ENCODE results near the gene CRIM1.
A peak's percentile ranks its signal among the peaks of the same experiment; 100 is the strongest.
"Not testable (repeated sequence)": the region's sequence is repeated elsewhere in the genome, so short reads cannot be mapped to it uniquely, and the experiment has no call there.

Gene CRIM1

GRCh38 chr2:36351736-36352349 is 3.7 kb upstream of the CRIM1 start:
- no peak for DNase-seq

GRCh38 chr2:36352701-36353100 is 2.9 kb upstream of the CRIM1 start:
- no peak for DNase-seq

- DNase-seq, result no peak
Measured at GRCh38 chr2:36354811-36355150, 797 bp upstream of the CRIM1 start.

GRCh38 chr2:36355890-36356297 is 316 bp downstream of the CRIM1 start:
- DNase-seq, result no peak

DNA sequence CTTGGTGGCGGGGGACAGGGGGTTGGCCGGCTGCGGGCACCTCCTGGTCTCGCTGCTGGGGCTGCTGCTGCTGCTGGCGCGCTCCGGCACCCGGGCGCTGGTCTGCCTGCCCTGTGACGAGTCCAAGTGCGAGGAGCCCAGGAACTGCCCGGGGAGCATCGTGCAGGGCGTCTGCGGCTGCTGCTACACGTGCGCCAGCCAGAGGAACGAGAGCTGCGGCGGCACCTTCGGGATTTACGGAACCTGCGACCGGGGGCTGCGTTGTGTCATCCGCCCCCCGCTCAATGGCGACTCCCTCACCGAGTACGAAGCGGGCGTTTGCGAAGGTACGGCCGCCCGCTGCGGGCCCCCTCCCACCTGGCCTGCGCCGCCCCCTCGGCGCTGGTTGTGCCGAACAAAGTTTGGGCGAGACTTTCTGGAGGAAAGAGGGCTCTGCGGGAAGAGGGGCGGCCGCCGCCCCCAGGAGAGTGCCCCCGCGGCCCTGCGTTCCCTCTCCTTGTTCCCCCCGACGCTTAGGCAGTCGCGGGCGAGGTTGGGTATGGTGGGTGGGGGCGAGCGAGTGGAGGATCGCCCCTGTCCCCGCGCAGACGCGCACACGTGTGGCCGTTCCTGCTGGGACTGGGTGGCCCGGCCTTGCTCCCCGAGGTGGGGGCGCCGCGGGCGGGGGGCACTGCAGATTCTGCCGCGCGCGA is 866 bp downstream of the CRIM1 start:
- DNase-seq, result peak; percentile 15

- no peak for DNase-seq
Measured at GRCh38 chr2:36356990-36357846, 1.6 kb downstream of the CRIM1 start.

DNA sequence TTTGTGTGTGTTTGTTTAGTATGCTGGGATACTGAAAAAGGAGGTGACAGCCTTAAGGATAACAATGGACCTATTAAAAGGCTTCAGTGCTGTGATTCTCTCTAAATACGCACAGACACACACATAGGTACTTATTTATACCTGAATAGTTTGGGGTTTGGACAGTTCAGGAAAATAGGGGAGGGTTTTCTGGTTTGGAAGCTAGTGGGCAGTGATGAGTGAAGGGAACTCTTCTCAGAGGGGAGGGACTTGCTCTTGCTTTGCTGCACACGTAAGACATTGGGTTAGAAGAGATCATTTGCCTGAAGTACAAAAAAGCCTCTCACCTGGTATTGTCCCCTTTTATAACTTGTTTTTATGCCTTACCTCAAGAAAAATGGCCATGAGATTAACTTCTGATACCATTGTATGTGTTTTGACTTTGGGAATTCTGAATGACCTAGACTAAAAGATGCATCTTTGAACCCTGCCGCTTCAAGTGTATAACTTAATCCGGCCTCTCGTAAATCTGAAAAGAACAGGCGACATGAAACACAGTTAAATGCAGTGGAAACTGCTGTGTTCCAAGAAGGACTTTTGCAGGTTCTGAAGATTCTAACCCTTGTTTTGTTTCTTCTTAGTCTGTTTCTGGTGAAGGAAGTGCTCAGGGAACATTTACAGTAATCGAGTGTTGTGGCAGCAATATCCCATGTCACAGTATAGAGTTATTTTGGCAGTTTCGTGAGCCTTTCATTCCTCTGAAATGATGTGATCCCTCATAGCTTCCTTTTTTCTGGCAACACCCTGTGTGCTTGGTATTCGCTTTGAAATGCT is 2.5 kb downstream of the CRIM1 start:
- no peak for DNase-seq

GRCh38 chr2:36359067-36359466 is 3.5 kb downstream of the CRIM1 start:
- DNase-seq, result no peak

GRCh38 chr2:36360063-36360462 is 4.5 kb downstream of the CRIM1 start:
- no peak for DNase-seq

DNA sequence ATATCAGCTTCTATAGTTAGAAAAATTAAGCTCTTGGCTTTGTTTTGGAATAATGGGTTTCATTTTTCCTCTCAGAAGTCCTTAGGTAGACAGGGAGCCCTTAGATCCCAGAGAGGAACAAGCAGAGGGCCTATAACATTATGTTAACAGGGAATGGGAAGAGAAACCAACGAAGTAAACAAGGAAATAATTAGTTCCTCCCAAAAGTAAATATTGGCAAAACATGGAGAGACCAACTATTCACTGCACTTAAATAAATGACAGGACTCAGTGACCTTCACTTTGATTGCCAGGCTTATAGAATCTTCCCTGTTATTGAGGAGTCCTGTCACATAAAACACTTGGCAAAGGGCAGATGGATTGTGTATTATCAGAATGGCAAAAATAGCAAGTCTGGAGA is 5.3 kb downstream of the CRIM1 start:
- DNase-seq, result no peak

GRCh38 chr2:36361396-36361795 is 5.8 kb downstream of the CRIM1 start:
- DNase-seq, result no peak

DNA sequence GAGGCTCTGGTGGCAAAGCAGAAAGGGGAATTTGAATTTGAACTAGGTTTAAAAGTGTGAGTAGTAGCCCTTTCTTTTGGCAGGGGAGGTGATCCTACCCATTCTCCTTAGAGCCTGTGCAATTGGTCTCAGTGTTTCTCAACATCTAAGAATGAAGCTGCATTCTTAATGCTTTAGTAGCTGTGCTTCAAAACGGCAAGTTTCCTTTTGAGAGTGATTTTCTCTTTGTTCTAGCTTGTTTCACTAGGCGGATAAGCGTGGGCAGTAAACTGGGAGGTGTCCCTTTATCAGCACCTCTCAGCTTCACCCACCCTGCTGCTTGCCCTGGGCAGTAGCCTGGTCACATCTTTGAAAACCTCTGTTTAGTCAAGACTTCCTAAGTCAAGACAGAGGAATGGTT is 6.7 kb downstream of the CRIM1 start:
- no peak for DNase-seq

DNA sequence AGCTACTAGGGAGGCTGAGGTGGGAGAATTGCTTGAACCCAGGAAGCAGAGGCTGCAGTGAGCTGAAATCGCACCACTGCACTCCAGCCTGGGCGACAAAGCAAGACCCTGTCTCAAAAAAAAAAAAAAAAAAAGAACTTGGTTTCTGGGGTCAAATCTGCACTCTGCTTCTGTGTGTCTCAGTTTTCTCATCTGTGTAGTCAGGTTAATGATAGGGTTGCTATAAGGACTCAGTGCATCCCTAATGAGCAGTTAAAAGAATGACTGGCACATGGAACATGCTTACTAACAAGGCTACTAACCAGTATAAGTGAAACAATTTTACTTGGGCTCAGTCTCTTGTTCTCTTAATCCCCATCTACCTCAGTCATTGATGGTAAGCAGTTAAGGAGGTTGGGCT is 7.5 kb downstream of the CRIM1 start:
- not testable (repeated sequence) for DNase-seq

GRCh38 chr2:36366491-36367120 is 11.0 kb downstream of the CRIM1 start:
- no peak for DNase-seq

DNA sequence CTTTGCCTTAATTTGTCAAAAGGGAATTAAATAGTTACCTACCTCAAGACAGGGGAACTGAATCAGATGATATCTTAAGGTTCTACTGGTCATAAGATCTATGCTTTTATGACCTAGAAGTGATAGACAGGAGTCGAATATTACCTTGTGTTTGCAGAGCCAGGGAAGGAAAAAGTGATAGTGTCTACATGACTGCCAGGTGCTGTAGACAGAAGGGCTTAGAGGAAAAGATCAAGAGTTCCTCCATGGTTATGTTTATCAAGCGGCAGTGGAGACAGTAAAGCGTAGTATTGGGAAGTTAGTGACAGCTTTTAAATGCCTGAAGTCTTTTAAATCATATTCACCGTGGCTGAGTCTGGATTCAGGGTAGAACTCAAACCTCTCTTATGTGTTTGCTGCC is 11.9 kb downstream of the CRIM1 start:
- DNase-seq, result no peak

GRCh38 chr2:36367895-36368353 is 12.3 kb downstream of the CRIM1 start:
- DNase-seq, result no peak

GRCh38 chr2:36368438-36368837 is 12.9 kb downstream of the CRIM1 start:
- no peak for DNase-seq

GRCh38 chr2:36369163-36369562 is 13.6 kb downstream of the CRIM1 start:
- DNase-seq, result no peak

DNA sequence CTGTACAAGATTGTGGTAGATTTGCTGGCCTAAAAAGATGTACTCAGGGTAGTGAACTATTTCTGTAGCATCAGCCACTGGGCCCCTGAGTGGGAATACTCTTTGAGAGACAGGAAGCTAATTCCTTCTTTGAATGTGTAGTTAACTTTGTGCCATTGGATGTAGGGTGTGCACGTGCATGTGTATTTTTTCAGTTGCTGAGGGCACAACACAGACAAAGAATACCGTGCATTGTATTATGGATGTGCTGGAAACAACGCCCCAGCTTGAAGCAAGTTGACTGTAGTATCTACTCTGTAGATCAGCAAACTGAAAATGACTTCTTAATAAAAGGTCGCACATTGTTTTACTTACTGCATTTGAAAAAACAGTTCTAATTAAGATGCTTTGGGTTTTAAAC is 14.1 kb downstream of the CRIM1 start:
- no peak for DNase-seq

DNA sequence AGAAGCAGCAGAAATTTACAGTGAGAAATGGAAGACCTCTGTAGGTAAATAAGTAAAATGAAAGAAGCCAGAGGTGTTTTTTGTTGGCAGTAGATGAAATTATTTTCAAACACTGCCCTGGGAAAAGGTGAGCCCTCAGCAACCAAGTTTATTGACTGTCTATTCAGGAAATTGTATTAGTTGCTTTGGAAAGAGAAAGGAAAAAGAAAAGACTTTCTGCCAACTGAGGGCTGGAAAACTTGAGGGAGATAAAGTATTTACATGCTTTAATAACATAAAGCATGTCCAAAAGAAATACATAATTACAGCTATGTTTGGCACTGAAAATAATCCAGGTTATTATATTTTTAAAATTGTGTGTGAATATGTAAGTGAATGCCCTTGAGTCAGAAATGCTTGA is 14.7 kb downstream of the CRIM1 start:
- DNase-seq, result no peak

DNA sequence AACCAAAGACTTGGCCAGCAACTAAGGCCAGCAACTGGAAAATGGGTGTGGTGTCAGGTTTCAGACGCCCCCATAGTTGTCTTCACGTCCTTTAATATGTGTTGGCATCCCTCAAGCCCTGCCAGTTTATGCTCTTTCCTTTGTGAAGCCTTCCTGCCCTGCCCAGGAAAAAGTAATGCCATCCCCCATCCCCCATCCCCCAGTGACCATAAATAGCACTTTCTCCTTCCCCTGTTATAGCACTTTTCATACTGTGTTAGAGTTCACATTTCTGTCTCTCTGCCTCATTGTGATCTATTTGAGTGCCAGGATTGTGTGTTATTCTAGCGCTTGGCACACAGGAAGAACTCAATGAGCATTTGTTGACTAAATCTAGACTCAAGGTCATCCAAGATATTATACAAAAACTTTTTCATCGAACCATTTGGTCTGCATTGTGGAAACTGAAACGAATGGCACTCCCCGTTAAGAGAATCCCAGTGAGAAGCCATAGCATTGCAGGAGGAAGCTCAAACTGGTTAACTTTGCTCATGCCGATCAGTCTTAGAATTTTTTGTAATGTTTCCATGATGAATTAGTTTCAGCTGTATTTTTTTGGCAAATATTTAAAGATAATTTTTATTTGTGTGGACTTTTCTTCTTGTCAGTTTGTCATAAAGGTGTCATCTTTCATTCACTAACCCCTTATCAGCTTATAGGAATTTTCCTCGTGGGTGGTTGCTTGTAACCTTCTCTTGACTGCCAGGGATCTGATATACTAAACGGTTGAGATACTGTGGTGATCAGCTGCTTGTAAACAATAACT is 15.7 kb downstream of the CRIM1 start:
- no peak for DNase-seq

DNA sequence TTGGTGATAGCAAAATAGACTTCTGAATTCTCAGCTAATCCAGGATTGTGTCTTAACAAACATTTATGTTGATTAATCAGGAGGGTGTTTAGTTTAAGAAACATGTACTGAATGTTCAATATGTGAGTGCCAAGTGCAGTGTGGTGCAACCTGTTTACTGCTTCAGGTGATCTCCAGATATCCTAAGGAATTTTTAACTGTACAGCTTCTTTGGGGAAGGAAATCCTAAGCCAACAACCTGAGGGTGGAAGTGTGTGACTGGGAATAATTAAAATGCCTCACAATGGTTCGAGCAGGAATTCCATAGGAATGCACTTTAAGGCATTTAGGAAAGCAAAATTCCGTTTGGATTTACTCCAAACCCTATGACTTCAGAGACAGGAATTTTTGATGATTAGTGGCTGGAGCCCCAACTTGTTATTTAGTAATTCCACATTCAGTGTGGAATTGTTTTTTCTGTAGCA is 16.4 kb downstream of the CRIM1 start:
- no peak for DNase-seq
